K562 treated with DMSO at 1 percent for 48 hours (cell line): Measurements from ENCODE around the gene ARHGAP18. TPM values are rescaled to one million over a fixed set of nuclear protein-coding genes. Genes with fewer than 3 reads are reported as not detected.

ENCODE experiments used
- total RNA-seq: library from RNA; unstranded; fragments of 300-600 nt; gene quantifications from 2 replicates; pipeline ENCODE4 v1.2.3, GENCODE V29; 2022; ENCODE audit warnings: low replicate concordance; ENCODE audit errors: extremely low read depth

The ARHGAP18 gene
- not detected in 2 replicates for total RNA-seq

DNA sequence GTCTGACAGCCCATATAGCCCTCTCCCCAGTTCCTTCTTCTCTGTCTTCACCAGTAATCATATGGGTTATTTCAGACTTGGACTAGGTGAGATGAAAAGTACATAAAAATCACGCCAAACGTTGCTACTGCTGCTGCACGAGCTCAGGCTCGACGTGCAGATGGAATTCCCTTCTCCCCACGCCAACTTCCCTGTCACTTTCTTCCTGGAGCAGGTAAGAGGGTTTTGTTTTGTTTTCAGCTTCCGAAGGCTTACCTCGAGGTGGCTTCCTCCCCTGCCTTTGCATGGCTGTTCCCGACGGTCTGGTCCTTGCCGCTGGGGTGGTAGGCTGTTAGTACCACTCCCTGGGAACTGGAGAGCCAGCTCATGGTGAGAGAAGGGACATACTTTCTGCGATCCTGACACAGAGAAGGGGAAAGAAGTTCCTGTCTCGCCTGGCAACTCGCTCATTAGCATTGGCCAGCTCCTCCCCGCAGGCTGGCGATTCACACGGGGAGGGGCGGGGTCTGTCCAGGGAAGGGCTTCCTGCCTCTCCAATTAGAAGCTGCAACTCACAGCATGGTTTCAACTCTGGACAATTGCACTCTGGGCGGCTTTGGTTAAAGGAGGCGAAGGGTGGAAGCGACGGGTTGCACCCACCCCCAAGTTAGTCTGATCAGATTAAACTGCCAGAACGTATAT is at the start of gene ARHGAP18:
Gene ARHGAP18, minus strand, starts transcription at position 409 of the 681 bp plus-strand sequence. Its CDS starts 41 bp downstream, at position 368.

Other genes starting within 250 kb of the ARHGAP18 start
- not detected in 2 replicates for gene TMEM244, start 151.1 kb upstream of the ARHGAP18 start, total RNA-seq